ENCODE results near the gene TASP1.

The TASP1 gene

GRCh38 chr20:13554076-13554475 is 84.7 kb downstream of the TASP1 start:
- no peak for DNase-seq

- DNase-seq = no peak
These were observed 86.7 kb downstream of the TASP1 start for GRCh38 chr20:13552061-13552460.

GRCh38 chr20:13549451-13549850 is 89.3 kb downstream of the TASP1 start:
- DNase-seq = no peak

GRCh38 chr20:13546497-13547131 is 92.1 kb downstream of the TASP1 start:
- DNase-seq = peak; percentile 66

- DNase-seq = no peak
These were observed 92.9 kb downstream of the TASP1 start for GRCh38 chr20:13545790-13546189.

- DNase-seq = no peak
These were observed 94.9 kb downstream of the TASP1 start for GRCh38 chr20:13543783-13544182.

- no peak for DNase-seq
These were observed 103.1 kb downstream of the TASP1 start for GRCh38 chr20:13535627-13536026.

- DNase-seq = no peak
These were observed 104.8 kb downstream of the TASP1 start for GRCh38 chr20:13533946-13534345.

GRCh38 chr20:13530146-13530545 is 108.6 kb downstream of the TASP1 start:
- no peak for DNase-seq

- no peak for DNase-seq
These were observed 112.2 kb downstream of the TASP1 start for GRCh38 chr20:13526551-13526950.

GRCh38 chr20:13525225-13525940 is 113.3 kb downstream of the TASP1 start:
- no peak for DNase-seq

GRCh38 chr20:13524339-13524738 is 114.4 kb downstream of the TASP1 start:
- no peak for DNase-seq

- DNase-seq = no peak
These were observed 120.9 kb downstream of the TASP1 start for GRCh38 chr20:13517831-13518230.

GRCh38 chr20:13515796-13516558 is 122.8 kb downstream of the TASP1 start:
- DNase-seq = no peak

GRCh38 chr20:13515291-13515690 is 123.4 kb downstream of the TASP1 start:
- DNase-seq = no peak

GRCh38 chr20:13510837-13511488 is 127.8 kb downstream of the TASP1 start:
- no peak for DNase-seq

GRCh38 chr20:13507646-13508045 is 131.1 kb downstream of the TASP1 start:
- DNase-seq = no peak

- no peak for DNase-seq
These were observed 137.2 kb downstream of the TASP1 start for GRCh38 chr20:13501500-13501899.

GRCh38 chr20:13494019-13494418 is 144.7 kb downstream of the TASP1 start:
- no peak for DNase-seq

GRCh38 chr20:13493143-13493542 is 145.6 kb downstream of the TASP1 start:
- DNase-seq = no peak

- DNase-seq = no peak
These were observed 146.7 kb downstream of the TASP1 start for GRCh38 chr20:13492001-13492481.

- no peak for DNase-seq
These were observed 151.5 kb downstream of the TASP1 start for GRCh38 chr20:13487202-13487601.

- no peak for DNase-seq
These were observed 152.0 kb downstream of the TASP1 start for GRCh38 chr20:13486694-13487093.
